Cardiac fibroblast (primary cell): Measurements from ENCODE around the gene KNSTRN.

ENCODE experiments used
- DNase-seq, 2 donors: peaks; one replicate each; pipeline versions ENCODE4 v3.0.0 to v3.0.0-alpha.2; 2010; ENCODE audit warnings: low read depth in 2 of 2
- H3K4me3 ChIP-seq, 2 donors: replicated peaks in 1 of 2; 1 replicate in 1 of 2; 2 replicates in 1 of 2; pipeline ENCODE4 v1.5.1; 2011; ENCODE audit warnings: low read depth in 2 of 2, low read length in 2 of 2, mild to moderate bottlenecking in 2 of 2, moderate library complexity in 1 of 2
- CTCF ChIP-seq: IDR thresholded peaks from one replicate; pipeline ENCODE4 v1.5.1; 2011; ENCODE audit warnings: low read depth, mild to moderate bottlenecking, low read length, inconsistent platforms

The KNSTRN gene

GRCh38 chr15:40382580-40383456 lies at the start of gene KNSTRN:
Gene KNSTRN (plus strand): TSS chr15:40382721. CDS start chr15:40382836, 115 bp downstream.
- DNase-seq = peak; percentile 94 to 95
- TF ChIP-seq CTCF = no peak
- peak within 1 kb of the TSS; percentile 86 to 90 for H3K4me3 ChIP-seq

- peak; percentile 88 to 94 for DNase-seq
- TF ChIP-seq CTCF = no peak
- H3K4me3 ChIP-seq = no peak overlapping the region
Measured at GRCh38 chr15:40333922-40334492, 48.5 kb upstream of the KNSTRN start.

- H3K4me3 ChIP-seq = no peak overlapping the region
- TF ChIP-seq CTCF = no peak
- DNase-seq = no peak
Measured at GRCh38 chr15:40334541-40334940, 48.0 kb upstream of the KNSTRN start.

- TF ChIP-seq CTCF = no peak
- no peak overlapping the region for H3K4me3 ChIP-seq
- DNase-seq = no peak
Measured at GRCh38 chr15:40334941-40335795, 47.4 kb upstream of the KNSTRN start.

- DNase-seq = peak in 1 of 2 donors; percentile 43
- no peak for TF ChIP-seq CTCF
- no peak overlapping the region for H3K4me3 ChIP-seq
Measured at GRCh38 chr15:40335938-40336743, 46.4 kb upstream of the KNSTRN start.

GRCh38 chr15:40336744-40337122 lies 45.8 kb upstream of the KNSTRN start:
- no peak overlapping the region for H3K4me3 ChIP-seq
- DNase-seq = no peak
- peak; percentile 5 for TF ChIP-seq CTCF
